Upper lobe of left lung (tissue), 4 donors: Measurements from ENCODE around the gene HSD17B11.

ENCODE experiments used
- POLR2A ChIP-seq, 4 donors: fragments of 450-650 bp; IDR thresholded peaks; one replicate each; pipeline ENCODE4 v1.5.1; 2016 to 2017; ENCODE audit warnings: antibody characterized with exemption in 4 of 4, mild to moderate bottlenecking in 2 of 4
- POLR2AphosphoS5 ChIP-seq, 2 donors: sonication (generic); formaldehyde crosslinking; IDR thresholded peaks; one replicate each; pipeline ENCODE4 v1.5.1; 2017; ENCODE audit warnings: antibody characterized with exemption in 2 of 2

GRCh38 chr4:87428979-87429378 is 38.0 kb upstream of the HSD17B11 start:
- TF ChIP-seq POLR2AphosphoS5 (IDR thresholded peaks at IDR 0.05) (no peak), POLR2A (IDR thresholded peaks at IDR 0.05) (no peak)
